Measurements from ENCODE around the gene MDM4.

The MDM4 gene

GRCh38 chr1:204583909-204584632, 67.9 kb downstream of the MDM4 start:
- DNase-seq = no peak

GRCh38 chr1:204584699-204585372, 68.6 kb downstream of the MDM4 start:
- DNase-seq = no peak

- no peak for DNase-seq
These were observed 71.4 kb downstream of the MDM4 start for GRCh38 chr1:204587621-204588020.

- no peak for DNase-seq
These were observed 72.6 kb downstream of the MDM4 start for GRCh38 chr1:204588826-204589225.

- no peak for DNase-seq
These were observed 73.3 kb downstream of the MDM4 start for GRCh38 chr1:204589409-204590038.

GRCh38 chr1:204591473-204592090, 75.4 kb downstream of the MDM4 start:
- DNase-seq = no peak

GRCh38 chr1:204592246-204592948, 76.2 kb downstream of the MDM4 start:
- no peak for DNase-seq

- no peak for DNase-seq
These were observed 82.2 kb downstream of the MDM4 start for GRCh38 chr1:204598319-204598969.

GRCh38 chr1:204599098-204599497, 82.9 kb downstream of the MDM4 start:
- DNase-seq = no peak

GRCh38 chr1:204599596-204599995, 83.4 kb downstream of the MDM4 start:
- no peak for DNase-seq

- no peak for DNase-seq
These were observed 84.0 kb downstream of the MDM4 start for GRCh38 chr1:204600203-204600602.

GRCh38 chr1:204600968-204601367, 84.8 kb downstream of the MDM4 start:
- DNase-seq = no peak

GRCh38 chr1:204602111-204602579, 85.9 kb downstream of the MDM4 start:
- no peak for DNase-seq

- DNase-seq = no peak
These were observed 86.8 kb downstream of the MDM4 start for GRCh38 chr1:204602871-204603542.

- DNase-seq = no peak
These were observed 89.6 kb downstream of the MDM4 start for GRCh38 chr1:204605791-204606190.
